Testis (tissue), 3 donors: ENCODE data around the gene RABGAP1L. TPM values are rescaled to one million over a fixed set of nuclear protein-coding genes. Genes with fewer than 3 reads are reported as not detected.

Source experiments
- DNase-seq: peaks from one replicate; pipeline ENCODE4 v3.0.0-alpha.2; 2019
- H3K27ac ChIP-seq, 2 donors: fragments of 200-600 bp; sonication (generic); one replicate each; pipeline ENCODE4 v1.5.1; 2019
- H3K27me3 ChIP-seq: fragments of 200-600 bp; sonication (generic); one replicate; pipeline ENCODE4 v1.5.1; 2019
- H3K36me3 ChIP-seq: fragments of 200-600 bp; sonication (generic); one replicate; pipeline ENCODE4 v1.5.1; 2017; ENCODE audit warnings: low read depth; ENCODE audit errors: missing control alignments
- H3K4me1 ChIP-seq: fragments of 200-600 bp; sonication (generic); one replicate; pipeline ENCODE4 v1.5.1; 2019
- H3K4me3 ChIP-seq, 2 donors: fragments of 200-600 bp; sonication (generic); one replicate each; pipeline ENCODE4 v1.5.1; 2017 to 2019
- H3K9me3 ChIP-seq: fragments of 200-600 bp; sonication (generic); one replicate; pipeline ENCODE4 v1.5.1; 2017
- CTCF ChIP-seq, 3 experiments: fragments of 450-650 bp in 2 of 3; fragments of 200-600 bp in 1 of 3; sonication (generic) in 1 of 3; IDR thresholded peaks; one replicate each; pipeline ENCODE4 v1.5.1; 2016 to 2019; ENCODE audit warnings: antibody characterized with exemption in 3 of 3, mild to moderate bottlenecking in 2 of 3, moderate library complexity in 1 of 3
- POLR2A ChIP-seq: fragments of 450-650 bp; IDR thresholded peaks from one replicate; pipeline ENCODE4 v1.6.1; 2017; ENCODE audit warnings: antibody characterized with exemption, mild to moderate bottlenecking, moderate library complexity
- WGBS, 2 donors: methylation state at CpG; one replicate each; pipeline ENCODE4 v1.1.5; 2018; 5-methylcytosine and 5-hydroxymethylcytosine counted together
- intact Hi-C: fragments of 100-400 bp; cut with DNase I; formaldehyde crosslinking; loops from one replicate; pipeline ENCODE4 v1.15.1; 2023; ENCODE audit warnings: low total_unique reads
- polyA plus RNA-seq: library from polyadenylated mRNA; stranded (reverse); fragments of 350-450 nt; fragmentation: Illumina TruSeq; extraction: RNeasy Lipid Tissue Mini Kit (QIAGEN cat#74804); gene quantifications from one replicate; pipeline ENCODE4 v1.2.3, GENCODE V29; 2014; ENCODE audit warnings: low read depth, low replicate concordance; ENCODE audit not compliant: insufficient read depth
- total RNA-seq, 2 donors: library from RNA; depleted of rRNA; stranded (reverse); fragments of >200 nt; gene quantifications; one replicate each; pipeline ENCODE4 v1.2.3, GENCODE V29; 2016

RABGAP1L gene
- total and polyA plus RNA-seq, 3 donors from 2014 or later, result 40.5 to 53.1 (median 49.5) TPM

GRCh38 chr1:174696026-174696821, 536.9 kb downstream of the RABGAP1L start:
- 92 to 94% methylated on average over 5 of the region's 5 CpGs for WGBS, 2 donors

GRCh38 chr1:174700314-174700713, 541.0 kb downstream of the RABGAP1L start:
- TF ChIP-seq POLR2A, result no peak
- TF ChIP-seq CTCF (IDR thresholded peaks at IDR 0.05), result no peak
- no peak overlapping the region for H3K4me3 ChIP-seq
- H3K27me3 ChIP-seq, result no peaks in the 10 kb centered on the region
- intact Hi-C loops, result no loop called here
- no peaks in the 10 kb centered on the region for H3K36me3 ChIP-seq
- DNase-seq, result no peak
- no peaks in the 10 kb centered on the region for H3K9me3 ChIP-seq
- H3K27ac ChIP-seq, result no peak overlapping the region
- H3K4me1 ChIP-seq, result no peaks in the 10 kb centered on the region
- 87 to 92% methylated on average over 3 of the region's 3 CpGs for WGBS, 2 donors

More at GRCh38 chr1:174696026-174696821, 536.9 kb downstream of the RABGAP1L start:
- intact Hi-C loops, result no loop called here
- DNase-seq, result no peak
- Histone ChIP-seq H3K36me3 (no peaks in the 10 kb centered on the region), H3K27ac (no peak overlapping the region), H3K27me3 (no peaks in the 10 kb centered on the region), H3K4me3 (no peak overlapping the region), H3K9me3 (no peaks in the 10 kb centered on the region), H3K4me1 (no peaks in the 10 kb centered on the region)
- TF ChIP-seq POLR2A (no peak), CTCF (IDR thresholded peaks at IDR 0.05) (no peak)

- Histone ChIP-seq H3K4me1 (no peaks in the 10 kb centered on the region), H3K4me3 (no peak overlapping the region), H3K27ac (no peak overlapping the region), H3K27me3 (no peaks in the 10 kb centered on the region), H3K9me3 (no peaks in the 10 kb centered on the region), H3K36me3 (no peaks in the 10 kb centered on the region)
- intact Hi-C loops, result no loop called here
- TF ChIP-seq CTCF (IDR thresholded peaks at IDR 0.05), result no peak
- no peak for TF ChIP-seq POLR2A
- DNase-seq, result no peak
- WGBS, 2 donors, result 67 to 82% methylated on average over 3 of the region's 3 CpGs
These were observed 541.5 kb downstream of the RABGAP1L start for GRCh38 chr1:174700775-174701174.

GRCh38 chr1:174701565-174701964, 542.2 kb downstream of the RABGAP1L start:
- Histone ChIP-seq H3K27ac (no peak overlapping the region), H3K27me3 (no peaks in the 10 kb centered on the region), H3K36me3 (no peaks in the 10 kb centered on the region), H3K4me1 (no peaks in the 10 kb centered on the region), H3K9me3 (no peaks in the 10 kb centered on the region), H3K4me3 (no peak overlapping the region)
- no peak for DNase-seq
- intact Hi-C loops, result no loop called here
- 90 to 93% methylated on average over 2 of the region's 2 CpGs for WGBS, 2 donors
- TF ChIP-seq POLR2A (no peak), CTCF (IDR thresholded peaks at IDR 0.05) (no peak)

- Histone ChIP-seq H3K4me3 (no peak overlapping the region), H3K36me3 (no peaks in the 10 kb centered on the region), H3K27ac (no peak overlapping the region), H3K27me3 (no peaks in the 10 kb centered on the region), H3K4me1 (no peaks in the 10 kb centered on the region), H3K9me3 (no peaks in the 10 kb centered on the region)
- 81 to 90% methylated on average over 2 of the region's 2 CpGs for WGBS, 2 donors
- no peak for DNase-seq
- no peak for TF ChIP-seq POLR2A
- no peak for TF ChIP-seq CTCF (IDR thresholded peaks at IDR 0.05)
- intact Hi-C loops, result no loop called here
These were observed 542.7 kb downstream of the RABGAP1L start for GRCh38 chr1:174702011-174702410.
